Upper lobe of left lung (tissue), 6 donors: ENCODE measurements around the gene BEST3. TPM values are rescaled to one million over a fixed set of nuclear protein-coding genes. Genes with fewer than 3 reads are reported as not detected.
A peak's percentile ranks its signal among the peaks of the same experiment; 100 is the strongest.

Source experiments
- ATAC-seq, 2 donors: fragments of 200-7000 bp; cut with Tn5 transposase; one replicate each; pipeline ENCODE4 v1.9.1; 2022; ENCODE audit warnings: mild to moderate bottlenecking in 2 of 2, moderate library complexity in 2 of 2; ENCODE audit not compliant: low FRiP score in 2 of 2
- DNase-seq, 2 donors: peaks; one replicate each; pipeline ENCODE4 v3.0.0-alpha.2; 2019 to 2020
- H3K27ac ChIP-seq, 4 donors: fragments of 200-600 bp; sonication (generic); one replicate each; pipeline ENCODE4 v1.5.1; 2016 to 2019
- H3K27me3 ChIP-seq, 4 donors: fragments of 200-600 bp; sonication (generic); one replicate each; pipeline ENCODE4 v1.5.1; 2017 to 2019
- H3K36me3 ChIP-seq, 4 donors: fragments of 200-600 bp; sonication (generic); one replicate each; pipeline ENCODE4 v1.5.1; 2016 to 2019
- H3K4me1 ChIP-seq, 4 donors: fragments of 200-600 bp; sonication (generic); one replicate each; pipeline ENCODE4 v1.5.1; 2018 to 2019
- H3K4me3 ChIP-seq, 4 donors: fragments of 200-600 bp; sonication (generic); one replicate each; pipeline ENCODE4 v1.5.1; 2017 to 2019; ENCODE audit warnings: mild to moderate bottlenecking in 2 of 4, moderate library complexity in 1 of 4
- H3K9me3 ChIP-seq, 4 donors: fragments of 200-600 bp; sonication (generic); one replicate each; pipeline ENCODE4 v1.5.1; 2018 to 2019
- EP300 ChIP-seq, 4 donors: sonication (generic); formaldehyde crosslinking; IDR thresholded peaks; one replicate each; pipeline ENCODE4 v1.5.1; 2017; ENCODE audit warnings: antibody characterized with exemption in 4 of 4, control low read depth in 2 of 4
- POLR2A ChIP-seq, 4 donors: fragments of 450-650 bp; IDR thresholded peaks; one replicate each; pipeline ENCODE4 v1.5.1; 2016 to 2017; ENCODE audit warnings: antibody characterized with exemption in 4 of 4, mild to moderate bottlenecking in 2 of 4
- POLR2AphosphoS5 ChIP-seq, 2 donors: sonication (generic); formaldehyde crosslinking; IDR thresholded peaks; one replicate each; pipeline ENCODE4 v1.5.1; 2017; ENCODE audit warnings: antibody characterized with exemption in 2 of 2
- WGBS, 2 donors: methylation state at CpG; one replicate each; pipeline ENCODE4 v1.1.5; 2017 to 2018; 5-methylcytosine and 5-hydroxymethylcytosine counted together
- total RNA-seq, 6 donors: library from RNA; depleted of rRNA in 4 of 6; stranded (reverse); fragments of >200 nt in 4 of 6; gene quantifications; one replicate each; pipeline versions ENCODE4 v1.1.0 to v1.2.1, GENCODE V29; 2016 to 2021
- TF ChIP-seq, protein P1 (sequence below), 6 experiments: fragments of 450-650 bp in 4 of 6; fragments of 200-600 bp in 2 of 6; sonication (generic) in 2 of 6; IDR thresholded peaks; one replicate each; pipeline ENCODE4 v1.5.1; 2016 to 2019; ENCODE audit warnings: antibody characterized with exemption in 6 of 6
- donor health status: DM: no; HTN: no; CAD: no; lungs with moderate emphysema.
- donor health status: DM: no; HTN: yes; CAD: no; lungs with severe emphysema.

The BEST3 gene
- total RNA-seq, 6 donors from 2014 or later, result not detected

DNA sequence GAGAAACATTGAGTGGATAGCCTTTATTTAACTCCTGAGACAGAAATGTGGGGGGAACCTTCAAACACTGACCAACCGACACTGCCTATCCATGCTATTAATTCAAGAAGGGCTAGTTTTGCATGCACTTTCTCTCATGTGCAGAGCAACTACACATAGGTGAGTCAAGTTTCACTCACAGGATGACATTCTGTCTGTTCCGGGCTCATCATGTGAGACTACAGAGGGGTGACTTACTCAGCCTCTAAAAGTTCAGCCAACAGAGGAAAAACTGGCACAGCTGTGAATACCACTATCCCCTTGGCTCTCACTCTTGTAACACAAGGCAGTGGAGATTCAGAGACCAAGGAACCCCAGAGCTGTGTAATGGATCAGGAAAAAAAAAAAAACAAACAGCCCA lies 13.3 kb downstream of the BEST3 start:
- Histone ChIP-seq H3K4me1 (peaks cover 0 to 6% (median 2%) of the 10 kb centered on the region in 4 donors), H3K4me3 (no peak overlapping the region), H3K27ac (no peak overlapping the region), H3K36me3 (no peaks in the 10 kb centered on the region), H3K27me3 (no peaks in the 10 kb centered on the region), H3K9me3 (no peaks in the 10 kb centered on the region)
- TF ChIP-seq POLR2AphosphoS5 (IDR thresholded peaks at IDR 0.05) (no peak), EP300 (IDR thresholded peaks at IDR 0.05) (no peak), POLR2A (IDR thresholded peaks at IDR 0.05) (no peak)
- TF ChIP-seq, protein P1, sequence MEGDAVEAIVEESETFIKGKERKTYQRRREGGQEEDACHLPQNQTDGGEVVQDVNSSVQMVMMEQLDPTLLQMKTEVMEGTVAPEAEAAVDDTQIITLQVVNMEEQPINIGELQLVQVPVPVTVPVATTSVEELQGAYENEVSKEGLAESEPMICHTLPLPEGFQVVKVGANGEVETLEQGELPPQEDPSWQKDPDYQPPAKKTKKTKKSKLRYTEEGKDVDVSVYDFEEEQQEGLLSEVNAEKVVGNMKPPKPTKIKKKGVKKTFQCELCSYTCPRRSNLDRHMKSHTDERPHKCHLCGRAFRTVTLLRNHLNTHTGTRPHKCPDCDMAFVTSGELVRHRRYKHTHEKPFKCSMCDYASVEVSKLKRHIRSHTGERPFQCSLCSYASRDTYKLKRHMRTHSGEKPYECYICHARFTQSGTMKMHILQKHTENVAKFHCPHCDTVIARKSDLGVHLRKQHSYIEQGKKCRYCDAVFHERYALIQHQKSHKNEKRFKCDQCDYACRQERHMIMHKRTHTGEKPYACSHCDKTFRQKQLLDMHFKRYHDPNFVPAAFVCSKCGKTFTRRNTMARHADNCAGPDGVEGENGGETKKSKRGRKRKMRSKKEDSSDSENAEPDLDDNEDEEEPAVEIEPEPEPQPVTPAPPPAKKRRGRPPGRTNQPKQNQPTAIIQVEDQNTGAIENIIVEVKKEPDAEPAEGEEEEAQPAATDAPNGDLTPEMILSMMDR (IDR thresholded peaks at IDR 0.05), result no peak
- DNase-seq (no peak), ATAC-seq (peak in 1 of 2 donors; percentile 47)
- 80 to 83% methylated on average over 2 of the region's 2 CpGs for WGBS, 2 donors

DNA sequence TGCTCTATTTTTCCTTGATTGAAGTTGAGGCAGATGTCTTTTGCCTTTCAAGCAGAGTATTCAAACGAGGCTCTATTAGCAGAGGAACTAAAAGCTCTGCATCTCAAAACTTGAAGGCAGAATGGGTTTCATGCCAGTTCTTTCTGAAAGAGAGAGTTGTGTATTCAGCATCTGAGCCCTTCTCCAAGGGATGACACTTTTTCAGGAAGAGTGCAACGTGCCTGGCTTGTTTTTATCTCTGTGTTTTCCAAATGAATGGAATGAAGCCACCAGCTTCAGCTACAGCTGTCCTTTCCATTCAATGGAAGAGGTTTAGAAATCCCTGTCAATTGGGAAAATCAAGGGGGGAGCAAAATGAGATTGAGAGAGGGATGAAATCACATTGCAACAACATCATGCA lies 14.6 kb downstream of the BEST3 start:
- Histone ChIP-seq H3K27me3 (no peaks in the 10 kb centered on the region), H3K27ac (no peak overlapping the region), H3K9me3 (no peaks in the 10 kb centered on the region), H3K4me3 (no peak overlapping the region), H3K4me1 (peaks cover 0 to 6% (median 2%) of the 10 kb centered on the region in 4 donors), H3K36me3 (no peaks in the 10 kb centered on the region)
- ATAC-seq (no peak), DNase-seq (no peak)
- TF ChIP-seq, protein P1 (IDR thresholded peaks at IDR 0.05), result no peak
- 35 to 49% methylated on average over 2 of the region's 2 CpGs for WGBS, 2 donors

DNA sequence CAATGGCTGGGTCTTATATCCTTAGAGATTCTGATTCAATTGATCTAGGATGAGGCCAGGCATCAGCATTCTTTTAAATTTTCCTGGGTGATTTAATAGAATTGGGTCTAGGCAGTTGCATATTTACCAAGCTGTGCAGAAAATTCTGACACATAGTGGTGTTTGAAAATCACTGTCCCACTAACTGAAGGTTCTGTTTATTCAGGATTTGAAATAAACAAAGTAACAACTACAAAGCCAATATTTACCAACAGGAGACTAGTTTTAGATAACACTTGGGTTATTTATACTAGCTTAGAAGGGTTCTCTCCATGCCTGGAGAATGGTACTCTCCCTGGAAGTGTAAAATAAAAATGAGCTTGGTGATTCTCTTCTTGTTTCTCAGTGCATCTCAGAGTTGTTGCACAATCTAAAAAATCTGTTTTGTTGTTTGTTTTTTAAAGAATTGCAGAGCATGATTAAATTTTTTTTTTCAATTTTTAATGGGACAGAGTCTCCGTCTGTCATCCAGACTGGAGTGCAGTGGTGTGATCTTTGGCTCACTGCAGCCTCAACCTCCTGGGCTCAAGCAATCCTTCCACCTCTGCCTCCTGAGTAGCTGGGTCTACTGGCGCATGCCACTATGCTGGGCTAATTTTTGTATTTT lies 16.9 kb downstream of the BEST3 start:
- no peaks in the 10 kb centered on the region for H3K4me1 ChIP-seq
- DNase-seq, result no peak
- H3K27ac ChIP-seq, result no peak overlapping the region
- no peaks in the 10 kb centered on the region for H3K27me3 ChIP-seq
- WGBS, 2 donors, result 78 to 82% methylated on average over 2 of the region's 2 CpGs
- H3K36me3 ChIP-seq, result no peaks in the 10 kb centered on the region
- ATAC-seq, result no peak
- H3K9me3 ChIP-seq, result no peaks in the 10 kb centered on the region
- no peak overlapping the region for H3K4me3 ChIP-seq
- TF ChIP-seq EP300 (IDR thresholded peaks at IDR 0.05) (no peak), POLR2A (IDR thresholded peaks at IDR 0.05) (no peak), POLR2AphosphoS5 (IDR thresholded peaks at IDR 0.05) (no peak)
- TF ChIP-seq, protein P1 (IDR thresholded peaks at IDR 0.05), result no peak

DNA sequence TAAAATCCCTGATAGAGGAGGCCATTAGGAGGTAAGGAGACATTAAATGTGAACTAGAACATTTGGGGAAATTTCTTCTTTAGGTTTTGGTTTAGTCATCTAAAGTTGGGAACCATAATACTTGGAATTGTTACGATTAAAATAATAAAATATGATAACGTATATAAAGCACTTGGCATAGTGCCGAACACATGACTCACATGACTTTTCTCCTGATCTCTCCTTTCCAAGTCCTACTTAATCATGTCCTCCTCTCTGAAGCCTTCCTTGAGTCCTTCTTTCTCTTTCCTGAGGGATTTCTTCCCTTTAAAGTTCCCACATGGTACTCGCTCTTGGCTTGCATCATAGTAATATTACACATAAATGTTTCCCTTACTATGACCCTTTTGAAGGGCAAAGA lies 20.0 kb downstream of the BEST3 start:
- ATAC-seq, result no peak
- no peak for TF ChIP-seq POLR2AphosphoS5 (IDR thresholded peaks at IDR 0.05)
- TF ChIP-seq, protein P1 (IDR thresholded peaks at IDR 0.05), result no peak
- no peaks in the 10 kb centered on the region for H3K4me1 ChIP-seq
- H3K36me3 ChIP-seq, result no peaks in the 10 kb centered on the region
- no peak overlapping the region for H3K27ac ChIP-seq
- DNase-seq, result no peak
- H3K27me3 ChIP-seq, result no peaks in the 10 kb centered on the region
- H3K4me3 ChIP-seq, result no peak overlapping the region
- H3K9me3 ChIP-seq, result no peaks in the 10 kb centered on the region
- WGBS, 2 donors, result 81 to 84% methylated on average over 4 of the region's 4 CpGs

DNA sequence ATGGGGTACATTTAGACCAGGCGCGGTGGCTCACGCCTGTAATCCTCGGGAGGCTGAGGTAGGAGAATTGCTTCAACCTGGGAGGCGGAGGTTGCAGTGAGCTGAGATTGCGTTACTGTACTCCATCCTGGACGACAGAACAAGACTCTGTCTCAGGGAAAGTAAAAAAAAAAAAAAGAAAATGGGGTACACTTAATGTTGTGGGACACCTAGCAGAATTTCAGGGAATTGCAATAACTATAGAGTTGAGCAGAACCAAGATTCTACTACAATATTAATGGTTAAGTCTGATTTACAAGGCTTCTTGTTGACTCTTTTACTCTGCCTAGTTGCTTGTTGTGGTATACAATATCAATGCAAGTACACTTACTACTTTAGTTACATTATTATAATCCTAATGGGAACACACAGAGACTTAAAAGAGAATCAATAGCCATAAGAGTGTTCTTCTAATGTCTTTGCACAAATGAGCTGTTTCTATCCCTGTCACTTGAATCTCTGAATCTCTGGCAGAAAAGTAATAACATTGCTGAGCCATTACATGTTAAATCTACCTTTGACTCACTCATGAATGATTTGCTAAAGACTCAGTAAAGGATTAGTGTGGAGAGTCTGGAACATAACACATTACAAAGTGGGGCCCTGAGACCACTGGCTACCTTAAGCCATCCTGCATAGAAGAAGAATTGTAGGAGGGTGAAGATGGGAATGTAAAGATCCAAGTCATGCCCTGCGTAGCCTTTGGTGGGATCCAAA lies 22.7 kb downstream of the BEST3 start:
- TF ChIP-seq POLR2AphosphoS5 (IDR thresholded peaks at IDR 0.05) (no peak), EP300 (IDR thresholded peaks at IDR 0.05) (no peak), POLR2A (IDR thresholded peaks at IDR 0.05) (no peak)
- TF ChIP-seq, protein P1 (IDR thresholded peaks at IDR 0.05), result no peak
- Histone ChIP-seq H3K36me3 (no peaks in the 10 kb centered on the region), H3K27ac (no peak overlapping the region), H3K4me3 (no peak overlapping the region), H3K9me3 (no peaks in the 10 kb centered on the region), H3K4me1 (no peaks in the 10 kb centered on the region), H3K27me3 (no peaks in the 10 kb centered on the region)
- WGBS, 2 donors, result 87 to 95% methylated on average over 8 of the region's 8 CpGs
- no peak for ATAC-seq
- no peak for DNase-seq
